OCI-LY7 (cell line): Measurements from ENCODE around the gene GOSR1.
"Not testable (repeated sequence)": the region's sequence is repeated elsewhere in the genome, so short reads cannot be mapped to it uniquely, and the experiment has no call there.

Source experiments
- EZH2phosphoT487 ChIP-seq: fragments of 200-600 bp; sonication (generic); IDR thresholded peaks from 2 replicates; pipeline ENCODE4 v1.6.1; 2018; ENCODE audit warnings: low read depth, borderline replicate concordance, mild to moderate bottlenecking, mixed run types, antibody characterized with exemption, low read length, moderate library complexity, mixed read lengths
- TF ChIP-seq, protein P1 (sequence below): fragments of 200-600 bp; sonication (generic); conservative IDR thresholded peaks from 2 replicates; pipeline ENCODE4 v1.5.1; 2014; ENCODE audit warnings: mild to moderate bottlenecking, antibody characterized with exemption, low read length, moderate library complexity, mixed read lengths

DNA sequence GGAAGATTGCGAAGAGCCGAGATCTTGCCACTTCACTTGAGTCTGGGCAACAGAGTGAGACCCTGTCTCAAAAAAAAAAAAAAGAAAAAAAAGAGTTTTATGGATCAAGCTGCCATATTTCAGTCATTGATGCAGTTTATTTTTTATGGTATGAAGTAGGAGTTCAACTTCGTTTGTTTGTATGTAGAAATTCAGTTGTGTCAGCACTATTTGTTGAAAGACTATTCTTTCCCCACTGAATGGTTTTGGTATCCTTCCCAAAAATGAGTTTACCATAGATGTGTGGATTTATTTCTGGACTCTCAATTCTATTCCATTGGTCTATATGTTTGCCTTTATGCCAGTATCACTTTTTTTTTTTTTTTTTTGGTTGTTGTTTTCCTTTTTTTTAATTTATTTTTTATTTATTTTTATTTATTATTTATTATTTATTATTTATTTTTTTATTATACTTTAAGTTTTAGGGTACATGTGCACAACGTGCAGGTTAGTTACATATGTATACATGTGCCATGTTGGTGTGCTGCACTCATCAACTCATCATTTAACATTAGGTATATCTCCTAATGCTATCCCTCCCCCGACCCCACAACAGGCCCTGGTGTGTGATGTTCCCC is 18.3 kb upstream of the GOSR1 start:
- TF ChIP-seq, protein P1, sequence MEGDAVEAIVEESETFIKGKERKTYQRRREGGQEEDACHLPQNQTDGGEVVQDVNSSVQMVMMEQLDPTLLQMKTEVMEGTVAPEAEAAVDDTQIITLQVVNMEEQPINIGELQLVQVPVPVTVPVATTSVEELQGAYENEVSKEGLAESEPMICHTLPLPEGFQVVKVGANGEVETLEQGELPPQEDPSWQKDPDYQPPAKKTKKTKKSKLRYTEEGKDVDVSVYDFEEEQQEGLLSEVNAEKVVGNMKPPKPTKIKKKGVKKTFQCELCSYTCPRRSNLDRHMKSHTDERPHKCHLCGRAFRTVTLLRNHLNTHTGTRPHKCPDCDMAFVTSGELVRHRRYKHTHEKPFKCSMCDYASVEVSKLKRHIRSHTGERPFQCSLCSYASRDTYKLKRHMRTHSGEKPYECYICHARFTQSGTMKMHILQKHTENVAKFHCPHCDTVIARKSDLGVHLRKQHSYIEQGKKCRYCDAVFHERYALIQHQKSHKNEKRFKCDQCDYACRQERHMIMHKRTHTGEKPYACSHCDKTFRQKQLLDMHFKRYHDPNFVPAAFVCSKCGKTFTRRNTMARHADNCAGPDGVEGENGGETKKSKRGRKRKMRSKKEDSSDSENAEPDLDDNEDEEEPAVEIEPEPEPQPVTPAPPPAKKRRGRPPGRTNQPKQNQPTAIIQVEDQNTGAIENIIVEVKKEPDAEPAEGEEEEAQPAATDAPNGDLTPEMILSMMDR: not testable (repeated sequence)
- TF ChIP-seq EZH2phosphoT487: not testable (repeated sequence)
